ENCODE results near the gene CCDC18. TPM values are rescaled to one million over a fixed set of nuclear protein-coding genes. Genes with fewer than 3 reads are reported as not detected.

CCDC18 gene
- total RNA-seq, 1 donor from 2014 or later, result 15.9 TPM

GRCh38 chr1:93301131-93301530, 120.6 kb downstream of the CCDC18 start:
- ChIA-PET POLR2A (no interaction called here), CTCF (interaction anchor here (1.0 kb wide), 1 partner anchor 543 kb away, joined by 3 read pairs; no protein-coding TSS in a partner anchor)
- Mint-ChIP-seq H3K9me3 (no peaks in the 10 kb centered on the region), H3K4me1 (no peaks in the 10 kb centered on the region), H3K36me3 (ENCODE audit: low read depth) (peaks cover 22% of the 10 kb centered on the region), H3K4me3 (no peak overlapping the region), H3K27ac (no peak overlapping the region), H3K27me3 (no peaks in the 10 kb centered on the region)
- intact Hi-C loops (cut with micrococcal nuclease), result loop anchor here (5.0 to 10.0 kb wide), 2 partner anchors 279 to 1504 kb away; no protein-coding TSS in a partner anchor
- ATAC-seq (ENCODE audit: low read depth), result no peak
- no peak for DNase-seq
- TF ChIP-seq, protein P1, sequence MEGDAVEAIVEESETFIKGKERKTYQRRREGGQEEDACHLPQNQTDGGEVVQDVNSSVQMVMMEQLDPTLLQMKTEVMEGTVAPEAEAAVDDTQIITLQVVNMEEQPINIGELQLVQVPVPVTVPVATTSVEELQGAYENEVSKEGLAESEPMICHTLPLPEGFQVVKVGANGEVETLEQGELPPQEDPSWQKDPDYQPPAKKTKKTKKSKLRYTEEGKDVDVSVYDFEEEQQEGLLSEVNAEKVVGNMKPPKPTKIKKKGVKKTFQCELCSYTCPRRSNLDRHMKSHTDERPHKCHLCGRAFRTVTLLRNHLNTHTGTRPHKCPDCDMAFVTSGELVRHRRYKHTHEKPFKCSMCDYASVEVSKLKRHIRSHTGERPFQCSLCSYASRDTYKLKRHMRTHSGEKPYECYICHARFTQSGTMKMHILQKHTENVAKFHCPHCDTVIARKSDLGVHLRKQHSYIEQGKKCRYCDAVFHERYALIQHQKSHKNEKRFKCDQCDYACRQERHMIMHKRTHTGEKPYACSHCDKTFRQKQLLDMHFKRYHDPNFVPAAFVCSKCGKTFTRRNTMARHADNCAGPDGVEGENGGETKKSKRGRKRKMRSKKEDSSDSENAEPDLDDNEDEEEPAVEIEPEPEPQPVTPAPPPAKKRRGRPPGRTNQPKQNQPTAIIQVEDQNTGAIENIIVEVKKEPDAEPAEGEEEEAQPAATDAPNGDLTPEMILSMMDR (IDR thresholded peaks at IDR 0.05), result no peak

DNA sequence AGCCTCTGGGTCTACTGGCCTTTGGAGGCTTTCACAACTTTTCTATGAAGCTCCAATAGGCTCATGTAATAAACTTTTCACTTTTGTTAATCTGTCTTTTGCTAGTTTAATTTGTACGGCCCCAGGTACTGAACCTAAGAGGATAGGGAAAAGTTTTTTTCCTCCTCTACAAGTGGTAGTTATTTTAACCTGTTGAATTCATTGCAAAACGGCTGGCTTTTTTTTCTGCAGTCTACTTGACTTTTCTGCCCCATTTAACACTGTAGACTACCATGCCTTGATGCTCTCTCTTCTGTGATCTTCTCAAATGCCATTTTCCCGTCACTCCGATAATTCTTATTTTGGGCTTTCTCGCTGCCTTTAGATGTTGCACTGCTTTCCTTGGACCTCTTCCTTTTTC, 121.6 kb downstream of the CCDC18 start:
- DNase-seq (no peak), ATAC-seq (ENCODE audit: low read depth) (no peak)
- Mint-ChIP-seq H3K4me1 (no peaks in the 10 kb centered on the region), H3K27me3 (no peaks in the 10 kb centered on the region), H3K27ac (no peak overlapping the region), H3K4me3 (no peak overlapping the region), H3K36me3 (ENCODE audit: low read depth) (peaks cover 22% of the 10 kb centered on the region), H3K9me3 (no peaks in the 10 kb centered on the region)
- intact Hi-C loops (cut with micrococcal nuclease), result loop anchor here (5.0 to 10.0 kb wide), 2 partner anchors 280 to 1503 kb away; no protein-coding TSS in a partner anchor
- ChIA-PET POLR2A (no interaction called here), CTCF (no interaction called here)
- TF ChIP-seq, protein P1 (IDR thresholded peaks at IDR 0.05), result no peak

DNA sequence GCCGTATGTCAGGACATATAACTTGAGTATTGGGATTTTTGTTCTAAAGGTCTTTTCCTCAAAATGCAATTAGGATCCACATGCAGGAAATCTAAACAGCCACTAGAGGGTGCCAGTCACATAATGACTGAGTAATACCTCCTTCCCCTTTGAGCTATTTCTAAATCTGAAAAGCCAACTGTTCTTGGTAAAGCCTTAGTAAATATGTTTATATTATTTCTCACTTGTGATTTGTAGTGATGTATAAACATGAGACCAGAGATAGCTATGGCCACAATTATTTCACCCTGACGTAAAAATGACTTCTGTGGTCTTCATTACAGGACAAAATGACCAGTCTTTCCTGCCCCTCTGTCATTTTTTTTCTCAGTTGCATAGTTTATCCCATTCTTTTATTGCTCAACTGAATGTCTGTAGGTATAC, 124.2 kb downstream of the CCDC18 start:
- ATAC-seq (ENCODE audit: low read depth) (peak; percentile 71), DNase-seq (no peak)
- H3K36me3 Mint-ChIP-seq (ENCODE audit: low read depth), result peaks cover 13% of the 10 kb centered on the region
- no peak overlapping the region for H3K27ac Mint-ChIP-seq
- intact Hi-C loops (cut with micrococcal nuclease), result loop anchor here (1.0 to 10.0 kb wide), 9 partner anchors 42 to 1500 kb away; no protein-coding TSS in a partner anchor
- H3K27me3 Mint-ChIP-seq, result no peaks in the 10 kb centered on the region
- ChIA-PET POLR2A (interaction anchor here (1.8 kb wide), 1 partner anchor 41 kb away, joined by 14 read pairs; the partner anchor contains the start of gene DR1), CTCF (interaction anchor here (0.6 to 2.3 kb wide), 28 partner anchors 8 to 1500 kb away, joined by 3 to 22 read pairs (median 4); partner anchors contain the start of gene DR1)
- no peaks in the 10 kb centered on the region for H3K9me3 Mint-ChIP-seq
- no peak overlapping the region for H3K4me3 Mint-ChIP-seq
- no peaks in the 10 kb centered on the region for H3K4me1 Mint-ChIP-seq
- TF ChIP-seq, protein P1 (IDR thresholded peaks at IDR 0.05), result peak; percentile 87

GRCh38 chr1:93306920-93307319, 126.4 kb downstream of the CCDC18 start:
- Mint-ChIP-seq H3K36me3 (ENCODE audit: low read depth) (peaks cover 13% of the 10 kb centered on the region), H3K9me3 (no peaks in the 10 kb centered on the region), H3K27me3 (no peaks in the 10 kb centered on the region), H3K4me1 (no peaks in the 10 kb centered on the region), H3K4me3 (no peak overlapping the region), H3K27ac (no peak overlapping the region)
- CTCF ChIA-PET, result no interaction called here
- intact Hi-C loops (cut with micrococcal nuclease), result loop anchor here (10.0 kb wide), 1 partner anchor 1498 kb away; no protein-coding TSS in a partner anchor
- TF ChIP-seq, protein P1 (IDR thresholded peaks at IDR 0.05), result no peak
- ATAC-seq (ENCODE audit: low read depth) (no peak), DNase-seq (no peak)
- POLR2A ChIA-PET, result no interaction called here

DNA sequence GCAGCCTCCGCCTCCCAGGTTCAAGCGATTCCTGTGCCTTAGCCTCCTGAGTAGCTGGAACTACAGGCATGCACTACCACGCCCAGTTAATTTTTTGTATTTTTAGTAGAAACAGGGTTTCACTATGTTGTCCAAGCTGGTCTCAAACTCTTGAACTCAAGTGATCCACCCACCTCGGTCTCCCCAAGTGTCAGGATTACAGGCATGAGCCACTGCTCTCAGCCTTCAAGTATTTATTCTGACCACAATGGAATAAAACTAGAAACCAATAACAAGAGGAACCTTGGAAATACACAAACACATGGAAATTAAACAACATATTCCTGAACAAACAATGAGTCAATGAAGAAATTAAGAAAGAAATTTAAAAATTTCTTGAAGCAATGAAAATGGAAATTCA, 132.5 kb downstream of the CCDC18 start:
- H3K36me3 Mint-ChIP-seq (ENCODE audit: low read depth), result peaks cover 18% of the 10 kb centered on the region

More for the DNA sequence above, 132.5 kb downstream of the CCDC18 start:
- no peaks in the 10 kb centered on the region for H3K4me1 Mint-ChIP-seq
- ChIA-PET CTCF (no interaction called here), POLR2A (no interaction called here)
- H3K4me3 Mint-ChIP-seq, result no peak overlapping the region
- DNase-seq (no peak), ATAC-seq (ENCODE audit: low read depth) (no peak)
- intact Hi-C loops (cut with micrococcal nuclease), result no loop called here
- TF ChIP-seq, protein P1 (IDR thresholded peaks at IDR 0.05), result no peak
- no peaks in the 10 kb centered on the region for H3K9me3 Mint-ChIP-seq
- H3K27me3 Mint-ChIP-seq, result no peaks in the 10 kb centered on the region
- H3K27ac Mint-ChIP-seq, result no peak overlapping the region
